ENCODE measurements around the gene CD300LB.
"Not testable (repeated sequence)": the region's sequence is repeated elsewhere in the genome, so short reads cannot be mapped to it uniquely, and the experiment has no call there.

CD300LB gene

GRCh38 chr17:74488276-74488675 lies 43.0 kb downstream of the CD300LB start:
- not testable (repeated sequence) for DNase-seq

- DNase-seq: no peak
Measured at GRCh38 chr17:74485841-74486240, 45.4 kb downstream of the CD300LB start.

- no peak for DNase-seq
Measured at GRCh38 chr17:74485022-74485743, 46.1 kb downstream of the CD300LB start.

GRCh38 chr17:74484066-74484465 lies 47.2 kb downstream of the CD300LB start:
- no peak for DNase-seq

- DNase-seq: no peak
Measured at GRCh38 chr17:74481621-74482020, 49.7 kb downstream of the CD300LB start.

GRCh38 chr17:74480290-74480689 lies 51.0 kb downstream of the CD300LB start:
- DNase-seq: no peak

- DNase-seq: no peak
Measured at GRCh38 chr17:74478420-74479100, 52.7 kb downstream of the CD300LB start.

- no peak for DNase-seq
Measured at GRCh38 chr17:74477411-74477810, 53.9 kb downstream of the CD300LB start.

- no peak for DNase-seq
Measured at GRCh38 chr17:74475189-74475588, 56.1 kb downstream of the CD300LB start.

GRCh38 chr17:74474043-74474792 lies 57.1 kb downstream of the CD300LB start:
- no peak for DNase-seq

- no peak for DNase-seq
Measured at GRCh38 chr17:74473294-74473693, 58.0 kb downstream of the CD300LB start.

- DNase-seq: no peak
Measured at GRCh38 chr17:74472890-74473289, 58.4 kb downstream of the CD300LB start.

GRCh38 chr17:74471341-74471740 lies 59.9 kb downstream of the CD300LB start:
- DNase-seq: no peak
